Choroid plexus epithelial cell (primary cell): ENCODE measurements around the gene FRY.

Experiments
- DNase-seq: peaks from one replicate; pipeline ENCODE4 v3.0.0-alpha.2; 2010; ENCODE audit warnings: low read depth
- H3K4me3 ChIP-seq: 2 replicates; pipeline ENCODE4 v1.5.1; 2011; ENCODE audit warnings: low read depth, mild to moderate bottlenecking, control low read depth, low read length, moderate library complexity
- TF ChIP-seq, protein P1 (sequence below): conservative IDR thresholded peaks from 2 replicates; pipeline ENCODE4 v1.5.1; 2011; ENCODE audit warnings: low read depth, mild to moderate bottlenecking, control low read depth, inconsistent platforms, low read length, moderate library complexity

The FRY gene

DNA sequence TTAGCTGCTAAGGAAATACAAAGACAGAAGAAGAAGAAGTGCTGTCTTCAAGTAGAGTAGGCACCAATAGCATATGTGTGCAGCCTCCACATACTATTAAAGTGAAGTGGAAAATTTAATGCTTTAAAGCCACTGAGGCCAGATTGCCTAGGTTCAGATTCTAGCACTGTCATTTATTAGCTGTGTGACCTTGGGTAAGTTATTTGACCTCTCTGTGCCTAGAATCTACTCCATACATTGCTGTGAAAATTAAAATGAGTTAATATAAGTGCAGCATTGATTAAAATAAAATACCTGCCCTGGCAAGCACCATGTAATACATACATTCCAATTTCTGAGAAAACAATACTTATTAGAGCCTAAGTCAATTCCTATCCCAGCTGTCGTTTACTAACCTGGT lies 110.5 kb downstream of the FRY start:
- TF ChIP-seq, protein P1, sequence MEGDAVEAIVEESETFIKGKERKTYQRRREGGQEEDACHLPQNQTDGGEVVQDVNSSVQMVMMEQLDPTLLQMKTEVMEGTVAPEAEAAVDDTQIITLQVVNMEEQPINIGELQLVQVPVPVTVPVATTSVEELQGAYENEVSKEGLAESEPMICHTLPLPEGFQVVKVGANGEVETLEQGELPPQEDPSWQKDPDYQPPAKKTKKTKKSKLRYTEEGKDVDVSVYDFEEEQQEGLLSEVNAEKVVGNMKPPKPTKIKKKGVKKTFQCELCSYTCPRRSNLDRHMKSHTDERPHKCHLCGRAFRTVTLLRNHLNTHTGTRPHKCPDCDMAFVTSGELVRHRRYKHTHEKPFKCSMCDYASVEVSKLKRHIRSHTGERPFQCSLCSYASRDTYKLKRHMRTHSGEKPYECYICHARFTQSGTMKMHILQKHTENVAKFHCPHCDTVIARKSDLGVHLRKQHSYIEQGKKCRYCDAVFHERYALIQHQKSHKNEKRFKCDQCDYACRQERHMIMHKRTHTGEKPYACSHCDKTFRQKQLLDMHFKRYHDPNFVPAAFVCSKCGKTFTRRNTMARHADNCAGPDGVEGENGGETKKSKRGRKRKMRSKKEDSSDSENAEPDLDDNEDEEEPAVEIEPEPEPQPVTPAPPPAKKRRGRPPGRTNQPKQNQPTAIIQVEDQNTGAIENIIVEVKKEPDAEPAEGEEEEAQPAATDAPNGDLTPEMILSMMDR = no peak
- DNase-seq = no peak

DNA sequence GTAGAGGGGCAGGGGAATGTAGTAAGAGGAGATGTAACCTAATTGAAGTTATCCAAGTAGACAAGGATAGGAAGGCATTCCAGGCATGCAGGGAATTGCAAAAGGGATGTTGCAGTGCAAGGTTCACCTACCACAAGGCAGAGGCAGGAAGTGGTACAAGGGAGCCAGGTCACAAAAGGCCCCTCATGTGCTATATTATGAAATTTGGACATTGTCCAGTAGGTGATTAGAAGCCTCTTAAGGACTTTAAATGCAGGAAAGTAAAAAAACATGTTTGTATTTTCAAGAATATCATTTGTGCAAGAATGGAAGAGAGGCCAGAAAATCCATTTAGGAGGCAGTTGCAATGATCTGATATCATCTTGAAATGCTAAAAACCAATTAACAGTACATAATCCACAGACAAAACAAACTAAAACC lies 111.4 kb downstream of the FRY start:
- H3K4me3 ChIP-seq = no peak overlapping the region
- TF ChIP-seq, protein P1 = no peak
- peak; percentile 95 for DNase-seq

More for the DNA sequence above, 110.5 kb downstream of the FRY start:
- no peak overlapping the region for H3K4me3 ChIP-seq

DNA sequence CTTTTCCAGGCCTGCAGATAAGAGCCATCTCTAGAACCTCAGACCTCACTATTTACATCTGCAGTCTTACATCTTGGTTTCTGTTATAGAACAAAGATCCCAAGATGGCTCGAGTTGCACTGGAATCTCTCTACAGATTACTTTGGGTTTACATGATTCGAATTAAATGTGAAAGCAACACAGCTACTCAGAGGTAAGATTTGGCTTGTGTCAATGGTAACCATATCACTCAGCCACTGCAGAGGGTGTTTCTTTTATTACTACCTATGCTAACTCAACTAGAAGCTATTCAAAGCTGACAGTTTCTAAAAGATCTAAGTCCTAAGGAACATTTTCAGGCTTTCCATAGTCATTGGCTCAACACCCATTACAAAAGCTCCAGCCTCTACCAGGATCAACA lies 115.6 kb downstream of the FRY start:
- no peak for DNase-seq
- TF ChIP-seq, protein P1 = no peak
- H3K4me3 ChIP-seq = no peak overlapping the region

DNA sequence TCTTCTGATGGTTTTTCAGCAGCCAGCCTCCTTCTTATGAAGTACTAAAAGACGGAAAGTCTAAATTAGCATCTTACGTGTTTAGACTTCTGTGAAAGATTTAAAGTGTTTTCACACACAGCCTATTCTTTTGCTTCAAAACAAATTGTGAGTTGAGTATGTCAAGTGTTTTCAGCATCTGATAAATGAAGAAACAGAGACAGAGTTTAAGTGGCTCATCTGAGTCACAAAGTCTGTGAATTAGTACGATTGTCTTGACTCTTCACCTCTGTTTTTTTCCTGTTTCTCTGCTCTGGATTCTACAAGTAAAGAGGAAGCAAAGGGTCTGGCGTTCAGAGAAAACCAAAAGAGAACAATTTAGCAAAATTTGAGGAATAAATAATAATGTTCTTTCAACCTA lies 116.4 kb downstream of the FRY start:
- DNase-seq = no peak
- TF ChIP-seq, protein P1 = no peak
- H3K4me3 ChIP-seq = no peak overlapping the region

DNA sequence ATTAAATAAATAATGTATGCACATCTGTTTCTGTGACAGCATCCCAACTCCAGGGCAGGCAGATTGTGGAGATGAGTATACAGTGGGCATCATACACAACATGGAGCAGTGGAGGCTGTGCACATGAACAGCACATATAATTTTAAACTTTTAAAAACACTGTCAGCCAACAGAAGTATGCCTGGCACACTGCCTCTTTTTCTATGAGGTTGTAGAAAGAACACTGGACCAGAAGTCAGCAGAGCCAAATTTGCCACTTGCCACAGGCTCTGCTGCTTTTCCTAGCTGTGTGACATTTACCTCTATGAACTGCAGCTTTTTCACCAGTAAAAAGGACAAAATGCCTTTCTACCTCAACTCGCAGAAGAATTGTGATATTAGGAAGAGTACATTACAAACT lies 118.7 kb downstream of the FRY start:
- peak; percentile 34 for DNase-seq
- TF ChIP-seq, protein P1 = no peak
- H3K4me3 ChIP-seq = no peak overlapping the region

DNA sequence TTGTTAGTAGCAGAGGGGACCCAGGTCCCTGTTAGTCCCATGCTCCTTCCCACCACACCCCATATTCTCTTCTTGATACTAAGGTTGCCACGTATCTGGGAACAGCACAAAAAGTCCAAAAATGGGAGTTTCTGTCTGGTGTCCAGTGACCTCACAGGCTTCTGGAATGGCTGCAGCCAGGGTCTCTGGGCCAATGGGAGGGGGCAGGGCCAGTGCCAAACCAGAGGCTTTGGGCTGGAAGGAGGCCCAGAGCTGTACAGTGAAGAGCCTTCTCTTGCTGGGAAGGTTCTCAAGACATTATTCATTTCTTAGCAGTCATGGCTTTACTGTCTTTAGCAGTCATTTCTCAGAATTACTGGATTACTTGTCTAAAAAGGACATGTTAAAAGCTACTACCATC lies 119.2 kb downstream of the FRY start:
- peak; percentile 65 for DNase-seq

DNA sequence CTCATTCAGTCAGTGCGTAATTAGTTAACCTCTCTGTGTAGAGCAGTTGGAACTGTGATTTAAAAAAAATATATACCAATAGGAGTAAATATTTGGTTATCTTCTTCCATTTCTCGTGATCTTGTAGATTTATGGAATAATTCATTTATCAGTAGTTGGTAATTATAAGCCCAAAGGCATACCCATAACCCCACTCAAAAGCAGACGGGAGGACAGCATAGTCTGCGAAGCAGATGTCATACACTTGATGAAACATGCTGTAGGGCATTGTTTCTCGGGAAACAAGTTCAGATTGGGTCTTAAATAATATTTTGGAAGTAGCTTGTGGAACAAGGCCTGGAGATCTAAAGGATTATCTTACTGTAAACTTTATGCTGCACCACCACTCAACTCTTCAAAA lies 119.7 kb downstream of the FRY start:
- no peak for DNase-seq
- TF ChIP-seq, protein P1 = no peak

More for the DNA sequence above, 119.2 kb downstream of the FRY start:
- TF ChIP-seq, protein P1 = no peak
- H3K4me3 ChIP-seq = no peak overlapping the region

More for the DNA sequence above, 119.7 kb downstream of the FRY start:
- no peak overlapping the region for H3K4me3 ChIP-seq
